Daoy (cell line): ENCODE results near the gene TIGD1. TPM values are rescaled to one million over a fixed set of nuclear protein-coding genes. Genes with fewer than 3 reads are reported as not detected.
A peak's percentile ranks its signal among the peaks of the same experiment; 100 is the strongest.
"Not testable (repeated sequence)": the region's sequence is repeated elsewhere in the genome, so short reads cannot be mapped to it uniquely, and the experiment has no call there.

Experiments
- DNase-seq: peaks from one replicate; pipeline ENCODE4 v3.0.0-alpha.2; 2015; ENCODE audit warnings: low read depth
- total RNA-seq: library from RNA; depleted of rRNA; stranded (reverse); fragments of >200 nt; shearing (Covaris generic); gene quantifications from 2 replicates; pipeline ENCODE4 v1.2.3, GENCODE V29; 2014

Gene TIGD1
- total RNA-seq, 1 experiment from 2014 or later = 5.4 TPM

DNA sequence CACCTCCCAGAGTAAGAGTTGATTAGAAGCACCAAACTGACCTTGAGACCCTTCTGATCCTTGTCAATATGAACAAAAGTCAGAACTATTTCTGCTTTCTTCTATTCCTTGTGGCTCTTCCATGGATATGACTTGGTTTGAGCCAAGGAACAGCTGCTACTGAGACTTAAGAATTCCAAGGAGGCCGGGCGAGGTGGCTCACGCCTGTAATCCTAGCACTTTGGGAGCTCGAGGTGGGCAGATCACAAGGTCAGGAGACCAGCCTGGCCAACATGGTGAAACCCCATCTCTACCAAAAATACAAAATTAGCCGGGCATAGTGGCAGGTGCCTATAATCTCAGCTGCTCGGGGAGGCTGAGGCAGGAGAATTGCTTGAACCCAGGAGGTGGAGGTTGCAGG is 20.1 kb upstream of the TIGD1 start:
- not testable (repeated sequence) for DNase-seq

DNA sequence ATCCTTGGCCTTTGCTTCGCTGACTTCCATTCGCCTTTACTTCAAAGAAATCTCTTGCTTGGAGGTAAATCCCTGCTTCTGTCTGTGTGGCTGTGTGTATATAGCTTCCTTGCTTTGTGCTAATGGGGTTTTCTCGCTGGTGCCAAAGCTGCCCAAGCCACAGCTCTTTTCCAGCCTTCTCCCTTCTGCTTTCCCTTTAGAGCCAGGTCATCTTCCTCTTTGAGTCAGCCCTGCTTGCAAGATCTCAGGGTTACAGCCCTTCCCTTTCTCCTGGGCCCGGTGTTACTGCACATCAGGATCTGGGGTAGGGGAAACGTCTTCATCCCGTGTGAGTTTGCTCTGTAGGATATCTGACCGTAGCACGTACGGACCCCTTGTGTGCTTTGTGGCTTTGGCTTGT is 19.2 kb upstream of the TIGD1 start:
- no peak for DNase-seq

DNA sequence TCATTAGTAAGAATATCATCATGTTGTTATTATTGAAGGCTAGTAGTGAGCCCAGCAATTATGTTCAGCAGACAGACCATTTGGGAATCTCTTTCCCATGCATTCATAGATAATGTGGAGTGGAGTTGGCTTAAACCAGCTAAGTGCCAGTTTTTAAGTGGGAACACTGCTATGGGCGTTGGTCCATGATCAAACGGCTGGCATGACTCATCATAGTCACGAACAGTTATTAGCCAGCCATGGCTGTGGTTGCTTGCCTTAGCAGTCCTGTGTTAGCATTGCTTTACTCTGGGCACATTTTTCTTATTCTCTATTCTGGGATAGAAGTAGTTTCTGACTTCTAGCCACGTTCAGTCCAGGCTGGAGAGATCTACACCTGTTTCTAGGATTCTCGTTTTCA is 17.8 kb upstream of the TIGD1 start:
- DNase-seq = peak; percentile 90

DNA sequence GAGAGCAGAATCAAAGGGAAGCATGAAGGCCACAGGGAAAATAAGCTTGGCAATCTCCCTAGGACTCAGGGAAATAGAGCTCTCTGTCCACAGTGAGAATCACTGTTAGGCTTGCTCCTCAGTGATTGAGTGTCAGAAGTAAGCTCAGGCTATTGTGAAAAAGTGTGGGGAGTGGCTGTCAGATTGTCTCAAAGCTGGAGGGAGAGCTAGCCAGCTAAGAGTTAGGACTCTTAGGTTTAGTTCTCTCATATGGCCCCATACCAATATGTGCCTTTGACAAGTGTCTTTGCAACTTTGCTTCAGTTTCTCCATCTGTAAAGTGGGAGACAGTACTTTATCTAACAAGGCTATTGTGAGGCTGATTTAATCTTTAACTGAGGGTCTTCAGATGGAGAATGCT is 17.4 kb upstream of the TIGD1 start:
- DNase-seq = peak; percentile 11

DNA sequence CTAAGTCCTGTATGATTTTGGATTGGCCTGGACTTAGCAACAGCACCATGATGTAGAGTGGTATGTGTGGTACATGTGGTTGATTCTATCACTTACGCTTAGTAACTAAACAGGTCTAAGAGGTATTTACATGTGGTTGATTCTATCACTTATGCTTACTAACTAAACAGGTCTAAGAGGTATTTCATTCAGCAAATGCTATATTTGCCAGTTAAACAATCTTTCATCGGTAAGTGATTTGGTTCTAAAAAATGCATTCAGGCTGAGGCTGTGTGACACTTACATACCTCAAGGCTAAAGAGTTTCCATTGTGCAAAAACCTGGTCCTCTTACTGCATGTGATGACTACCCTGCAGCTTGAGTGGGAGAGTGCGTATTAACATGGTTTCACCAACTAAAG is 13.2 kb upstream of the TIGD1 start:
- DNase-seq = no peak

DNA sequence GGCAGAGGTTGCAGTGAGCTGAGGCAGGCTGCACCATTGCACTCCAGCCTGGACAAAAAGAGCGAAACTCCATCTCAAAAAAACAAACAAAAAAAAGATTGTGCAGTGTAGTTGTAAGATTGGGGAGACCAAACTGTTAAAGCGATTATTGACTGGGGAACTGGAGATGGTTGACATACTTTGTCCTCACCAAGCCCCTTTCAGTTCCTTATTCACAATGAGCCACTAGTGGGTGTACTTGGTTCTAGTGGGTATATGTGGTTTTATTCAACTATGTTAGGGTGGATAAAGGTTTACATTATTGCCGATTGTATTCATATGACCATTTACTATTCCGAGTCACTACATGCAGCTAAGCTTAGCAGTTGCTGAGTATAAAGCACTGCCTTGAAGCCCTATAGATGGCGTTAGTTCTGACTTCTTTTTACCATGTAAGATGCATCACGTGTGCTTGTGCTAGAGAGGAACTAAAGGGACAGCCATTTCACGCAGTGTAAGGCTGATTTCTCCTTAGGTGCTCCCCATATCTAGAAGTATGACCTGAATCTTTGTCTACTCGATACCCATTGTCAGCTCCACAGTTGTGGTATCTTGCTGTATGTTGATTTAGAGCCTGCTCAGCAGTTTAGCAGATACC is 12.3 kb upstream of the TIGD1 start:
- no peak for DNase-seq

DNA sequence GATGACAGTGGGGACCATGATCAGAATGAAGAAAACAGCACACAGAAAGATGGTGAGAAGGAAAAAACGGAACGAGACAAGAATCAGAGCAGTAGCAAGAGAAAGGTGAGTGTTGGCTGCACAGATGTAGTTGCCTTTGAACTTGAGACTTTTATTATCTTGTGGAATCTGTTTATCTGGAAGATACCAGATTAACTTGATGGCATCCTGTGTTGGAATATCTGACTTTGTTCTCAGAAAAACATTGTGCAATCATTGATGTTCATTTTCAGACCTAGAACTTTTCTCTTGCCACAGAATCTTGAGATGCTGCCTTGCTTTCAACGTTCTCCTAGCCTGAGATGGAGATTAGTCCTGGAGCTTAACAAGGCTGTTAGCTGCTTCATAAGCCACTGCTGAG is 6.1 kb upstream of the TIGD1 start:
- no peak for DNase-seq

DNA sequence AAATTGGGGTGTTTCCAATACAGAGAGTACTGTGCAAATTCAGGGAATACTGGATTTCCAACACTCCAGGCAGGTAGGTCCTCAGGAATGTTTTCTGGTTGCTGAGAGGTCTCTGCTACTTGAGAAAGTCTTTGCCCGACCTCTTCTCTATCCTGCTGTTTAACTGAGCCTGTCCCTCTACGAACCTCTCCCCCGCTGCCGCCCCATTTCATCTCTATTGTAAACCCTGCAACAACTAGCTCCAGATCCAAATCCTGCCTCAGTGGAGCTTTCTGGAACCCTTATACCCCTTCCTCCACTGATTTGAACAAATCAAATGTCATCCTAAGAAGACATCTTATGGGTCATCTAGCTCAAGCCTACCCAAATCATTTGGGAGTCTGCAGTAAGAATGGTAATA is 1.4 kb upstream of the TIGD1 start:
- DNase-seq = no peak

DNA sequence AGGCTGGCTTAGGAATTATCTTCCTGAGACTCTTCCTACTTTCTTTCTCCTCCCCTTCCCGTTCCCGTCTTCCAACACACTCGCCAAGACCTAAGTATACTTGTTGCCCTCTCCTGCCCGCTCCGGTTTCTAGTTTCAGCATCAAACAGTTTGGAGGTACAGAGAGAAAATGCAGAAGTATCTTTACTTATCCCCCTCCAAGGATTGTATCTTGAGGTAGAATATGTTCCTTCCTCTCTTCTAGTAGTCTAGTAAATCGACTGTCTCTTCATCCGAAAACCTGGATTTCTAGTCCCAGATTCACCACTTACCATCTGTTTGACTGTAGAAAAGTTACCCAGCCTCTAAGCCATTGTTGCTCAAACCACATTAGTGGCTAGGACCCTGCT is 887 bp upstream of the TIGD1 start:
- no peak for DNase-seq

DNA sequence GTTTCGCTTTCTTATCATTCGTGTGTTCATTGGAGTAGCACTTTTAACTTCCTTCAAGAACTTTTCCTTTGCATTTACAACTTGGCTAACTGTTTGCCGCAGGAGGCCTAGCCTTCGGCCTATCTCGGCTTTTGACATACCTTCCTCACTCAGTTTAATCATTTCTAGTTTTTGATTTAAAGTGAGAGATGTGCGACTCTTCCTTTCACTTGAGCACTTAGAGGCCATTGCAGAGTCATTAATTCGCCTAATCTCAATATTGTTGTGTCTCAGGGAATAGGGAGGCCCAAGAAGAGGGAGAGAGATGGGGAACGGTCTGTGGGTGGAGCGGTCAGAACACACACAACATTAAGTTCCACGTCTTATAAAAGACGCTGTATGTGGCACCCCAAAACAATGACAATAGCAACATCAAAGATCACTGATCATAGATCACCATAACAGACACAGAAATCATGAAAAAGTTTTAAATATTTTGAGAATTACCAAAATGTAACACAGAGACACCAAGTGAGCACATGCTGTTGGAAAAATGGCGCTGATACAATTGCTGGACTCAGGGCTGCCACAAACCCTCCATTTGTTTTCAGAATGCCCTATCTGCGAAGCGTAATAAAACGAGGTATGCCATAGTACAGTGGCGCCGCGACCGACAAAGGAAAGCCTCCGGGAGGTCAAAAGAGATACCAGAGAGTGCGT is 553 bp downstream of the TIGD1 start:
- no peak for DNase-seq

DNA sequence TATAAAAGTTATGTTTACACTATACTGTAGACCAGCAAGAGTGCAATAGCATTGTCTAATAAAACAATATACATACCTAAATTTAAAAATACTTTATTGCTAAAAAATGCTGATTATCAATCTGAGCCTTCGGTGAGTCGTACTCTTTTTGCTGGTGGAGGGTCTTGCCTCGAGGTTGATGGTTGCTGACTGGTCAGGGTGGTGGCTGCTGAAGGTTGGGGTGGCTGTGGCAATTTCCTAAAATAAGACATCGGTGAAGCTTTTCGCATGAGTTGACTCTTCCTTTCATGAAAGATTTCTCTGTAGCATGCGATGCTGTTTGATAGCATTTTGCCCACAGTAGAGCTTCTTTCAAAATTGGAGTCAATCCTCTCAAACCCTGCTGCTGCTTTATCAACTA is 2.4 kb downstream of the TIGD1 start:
- DNase-seq = no peak

DNA sequence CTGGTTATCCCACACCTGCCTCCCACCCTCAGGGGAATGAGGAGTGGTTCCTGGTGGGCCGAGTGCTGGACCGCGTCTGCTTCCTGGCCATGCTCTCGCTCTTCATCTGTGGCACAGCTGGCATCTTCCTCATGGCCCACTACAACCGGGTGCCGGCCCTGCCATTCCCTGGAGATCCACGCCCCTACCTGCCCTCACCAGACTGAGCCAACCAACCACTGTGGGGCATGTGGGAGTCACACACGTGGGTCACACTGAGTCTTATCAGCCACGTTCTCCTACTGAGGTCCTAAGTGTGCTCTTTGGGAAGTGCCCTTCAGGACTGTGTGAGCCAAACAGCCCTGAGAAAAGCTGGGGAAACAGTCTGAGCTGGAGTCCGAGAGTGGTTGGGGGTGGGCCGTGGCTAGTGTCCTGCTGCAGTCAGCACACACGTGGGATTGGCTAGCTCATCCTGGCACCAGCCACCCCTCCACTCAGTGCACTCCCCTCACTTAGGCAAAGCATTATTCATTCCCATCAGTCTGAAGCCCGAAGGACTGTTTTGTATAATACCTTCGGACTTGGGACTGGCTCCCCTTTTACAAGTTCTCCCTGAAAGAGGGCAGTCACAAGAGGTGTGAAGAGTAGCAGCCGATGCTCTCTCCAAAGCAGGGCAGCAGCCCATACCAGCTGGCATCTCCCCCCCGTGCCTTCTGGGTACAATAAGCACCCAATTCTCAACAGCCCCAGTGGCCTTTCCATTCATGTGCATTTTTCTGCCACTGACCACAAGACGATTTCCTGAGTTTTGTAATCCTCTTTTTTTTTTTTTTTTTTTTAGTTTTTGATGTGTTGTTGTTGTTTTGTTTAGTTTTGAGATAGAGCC is 4.6 kb downstream of the TIGD1 start:
- DNase-seq = no peak

DNA sequence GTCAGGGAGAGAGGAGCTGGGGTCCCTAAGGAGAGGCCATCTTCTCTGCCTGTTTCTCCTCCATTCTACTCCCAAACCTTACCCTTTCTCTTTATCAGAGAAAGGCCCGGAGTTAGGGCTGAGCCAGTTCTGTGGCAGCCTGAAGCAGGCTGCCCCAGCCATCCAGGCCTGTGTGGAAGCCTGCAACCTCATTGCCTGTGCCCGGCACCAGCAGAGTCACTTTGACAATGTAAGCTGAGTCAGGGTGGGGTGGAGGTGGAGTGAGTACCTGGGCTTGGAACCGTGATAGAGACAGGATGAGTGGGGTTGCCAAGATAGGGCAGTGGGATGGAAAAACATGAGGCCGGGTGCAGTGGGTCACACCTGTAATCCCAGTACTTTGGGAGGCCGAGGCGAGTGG is 5.7 kb downstream of the TIGD1 start:
- no peak for DNase-seq

DNA sequence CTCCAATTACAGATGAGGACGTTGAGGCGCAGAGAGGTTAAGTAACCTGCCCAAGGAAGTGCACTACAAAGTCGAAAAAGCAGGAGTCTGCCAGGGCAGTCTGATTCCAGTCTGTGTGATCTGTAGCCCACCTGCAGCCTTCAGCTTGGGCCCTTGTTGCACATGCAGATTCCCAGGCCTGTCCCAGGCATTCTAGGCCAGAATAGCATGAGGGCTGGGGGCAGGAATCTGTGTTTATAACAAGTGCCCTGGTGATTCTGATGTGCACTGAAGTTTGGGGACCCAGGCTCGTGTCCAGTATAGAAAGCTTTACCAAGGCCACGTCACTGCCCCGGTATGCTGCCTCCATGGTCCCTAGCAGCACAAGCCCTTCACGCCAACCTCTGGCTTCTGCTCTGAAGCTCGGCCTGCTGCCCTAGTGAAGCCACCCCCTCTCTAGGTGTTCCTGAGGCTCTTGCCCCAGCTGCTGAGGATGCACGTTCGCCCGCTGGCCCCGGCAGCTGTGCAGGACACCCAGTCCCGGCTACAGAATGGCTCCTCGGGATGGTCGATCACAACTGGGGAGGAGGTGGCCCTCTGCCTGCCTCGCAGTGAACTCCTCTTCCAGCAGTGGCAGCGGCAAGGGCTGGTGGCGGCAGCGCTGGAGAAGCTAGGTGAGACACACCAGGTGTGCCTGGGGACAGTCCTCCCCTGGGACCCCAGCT is 6.3 kb downstream of the TIGD1 start:
- DNase-seq = no peak

DNA sequence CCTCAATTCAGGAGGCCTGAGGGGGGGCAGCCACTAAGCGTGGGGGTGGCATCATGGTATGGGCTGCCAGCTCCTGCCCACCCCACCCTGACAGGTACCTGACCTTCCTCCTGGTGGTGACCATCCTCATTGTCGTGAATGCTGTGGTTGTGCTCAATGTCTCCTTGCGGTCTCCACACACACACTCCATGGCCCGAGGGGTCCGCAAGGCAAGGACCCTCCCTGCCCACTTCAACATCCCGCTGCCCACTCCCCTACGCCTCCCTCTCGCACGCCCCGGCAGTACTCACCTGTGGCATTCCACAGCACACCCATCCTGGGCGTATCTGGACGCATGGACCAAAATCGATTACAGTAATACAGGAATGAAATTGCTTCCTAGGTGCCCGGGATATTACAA is 6.9 kb downstream of the TIGD1 start:
- DNase-seq = no peak

DNA sequence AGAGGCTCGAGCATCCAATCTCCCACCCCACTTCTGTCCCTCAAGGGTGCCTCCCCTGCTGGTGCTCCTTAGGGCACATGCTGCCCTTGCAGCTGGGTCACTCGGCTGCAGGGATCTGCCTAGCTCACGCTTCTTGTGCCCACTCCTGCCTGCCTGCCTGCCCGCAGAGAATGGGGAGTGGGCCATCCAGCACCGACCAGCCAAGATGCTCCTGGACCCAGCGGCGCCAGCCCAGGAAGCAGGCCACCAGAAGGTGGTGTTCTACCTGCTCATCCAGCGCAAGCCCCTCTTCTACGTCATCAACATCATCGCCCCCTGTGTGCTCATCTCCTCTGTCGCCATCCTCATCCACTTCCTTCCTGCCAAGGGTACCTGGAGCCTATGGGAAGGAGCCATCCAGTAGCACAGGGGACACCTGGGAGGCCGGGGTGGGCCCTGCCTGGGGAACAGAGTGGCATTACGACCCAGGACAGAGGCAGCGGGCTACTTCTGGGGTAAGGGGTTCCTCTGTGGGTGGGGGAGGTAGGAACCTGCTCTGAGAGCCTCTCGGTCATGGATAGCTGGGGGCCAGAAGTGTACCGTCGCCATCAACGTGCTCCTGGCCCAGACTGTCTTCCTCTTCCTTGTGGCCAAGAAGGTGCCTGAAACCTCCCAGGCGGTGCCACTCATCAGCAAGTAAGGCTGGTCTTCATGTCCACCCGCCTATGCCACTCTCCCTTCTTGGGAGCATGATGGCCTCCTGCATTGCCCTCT is 7.5 kb downstream of the TIGD1 start:
- no peak for DNase-seq

DNA sequence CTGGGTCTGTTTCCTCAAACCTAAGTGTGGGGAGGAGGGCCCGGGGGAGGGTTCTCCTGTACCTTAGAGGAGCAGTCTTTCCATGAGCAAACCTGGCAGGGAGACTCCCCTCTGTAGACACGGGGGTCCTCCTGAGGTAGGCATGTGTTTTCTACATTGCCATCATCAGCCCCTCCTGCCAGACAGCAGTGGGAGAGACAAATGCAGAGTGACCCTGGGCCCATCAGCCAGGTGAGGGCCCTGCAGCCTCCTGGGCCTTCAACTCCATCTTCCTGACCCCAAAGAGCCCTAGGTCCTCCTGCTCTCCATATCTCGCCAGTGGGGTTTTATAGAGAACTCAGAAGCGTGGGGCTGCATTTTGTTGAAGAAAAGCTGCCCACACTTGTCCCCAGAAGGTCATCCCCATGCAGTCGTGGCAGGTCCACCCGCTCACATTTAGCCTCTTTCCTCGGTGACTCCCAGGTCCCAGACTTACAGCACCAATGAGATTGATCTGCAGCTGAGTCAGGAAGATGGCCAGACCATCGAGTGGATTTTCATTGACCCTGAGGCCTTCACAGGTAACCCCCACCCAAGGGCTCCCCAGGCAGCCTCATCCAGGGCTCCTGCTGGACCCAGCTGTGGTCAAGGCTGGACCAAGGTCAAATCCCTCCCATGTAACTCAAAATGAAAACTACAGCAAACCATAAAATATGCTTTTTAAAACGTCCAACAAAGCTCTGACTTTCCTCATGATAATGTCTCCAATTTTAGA is 8.2 kb downstream of the TIGD1 start:
- DNase-seq = no peak

DNA sequence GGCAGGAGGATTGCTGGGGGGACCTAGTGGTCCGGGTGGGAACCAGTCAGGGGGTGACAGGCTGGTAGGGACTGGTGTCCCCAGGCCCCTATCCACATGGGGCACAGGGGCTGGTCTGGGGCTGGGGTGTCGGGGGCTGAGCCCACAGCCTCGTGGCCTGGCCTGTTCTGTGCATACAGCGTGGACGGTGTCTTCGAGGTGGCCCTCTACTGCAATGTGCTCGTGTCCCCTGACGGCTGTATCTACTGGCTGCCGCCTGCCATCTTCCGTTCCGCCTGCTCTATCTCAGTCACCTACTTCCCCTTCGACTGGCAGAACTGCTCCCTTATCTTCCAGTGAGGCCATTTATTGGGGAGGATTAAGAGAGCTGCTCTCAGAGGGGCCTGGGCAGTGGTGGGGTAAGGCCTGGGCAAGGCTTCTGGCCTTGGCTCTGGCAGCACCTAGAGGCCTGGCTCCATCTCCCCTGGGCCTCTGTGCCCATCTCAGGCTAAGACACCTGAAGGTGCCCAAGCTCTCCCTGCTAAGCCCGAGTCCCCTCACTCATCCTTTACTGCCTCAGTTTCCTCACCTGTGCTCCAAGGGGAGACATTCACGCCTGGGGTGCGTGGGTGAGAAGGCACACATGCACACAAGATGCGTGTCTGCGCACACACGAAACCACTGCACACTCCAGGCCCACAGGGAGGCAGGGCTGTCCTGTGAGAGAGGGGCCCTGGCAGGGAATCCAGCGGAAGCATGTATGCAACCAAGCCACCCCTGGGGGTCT is 9.0 kb downstream of the TIGD1 start:
- no peak for DNase-seq

DNA sequence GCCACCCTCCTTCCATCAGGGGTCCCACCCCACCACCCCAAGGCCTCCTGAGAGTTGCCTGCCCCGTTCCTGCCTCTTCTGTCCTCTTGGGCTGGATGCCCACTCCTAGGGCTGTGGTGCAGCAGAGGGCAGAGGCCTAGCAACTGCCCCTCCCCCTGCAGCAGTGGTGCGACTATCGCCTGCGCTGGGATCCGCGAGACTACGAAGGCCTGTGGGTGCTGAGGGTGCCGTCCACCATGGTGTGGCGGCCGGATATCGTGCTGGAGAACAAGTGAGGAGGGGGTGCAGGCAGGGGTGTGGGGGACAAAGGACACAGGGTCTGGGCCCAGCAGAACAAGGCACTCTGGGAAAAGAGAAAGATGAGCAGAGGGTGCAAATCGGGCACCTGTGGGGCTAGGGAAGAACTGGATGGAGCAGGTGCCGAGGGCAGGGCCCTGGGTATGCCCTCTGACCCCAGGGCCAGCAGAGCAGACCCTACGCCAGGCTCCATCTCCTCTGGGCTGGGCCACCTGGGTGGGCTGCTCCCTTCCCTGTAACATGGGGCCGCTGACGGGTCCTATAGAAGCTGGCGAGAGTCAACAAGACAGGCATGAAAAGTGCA is 9.8 kb downstream of the TIGD1 start:
- no peak for DNase-seq
